ENCODE measurements around the gene CORO7.

- no peak for TF ChIP-seq CTCF (IDR thresholded peaks at IDR 0.05; ENCODE audit: low read depth, low read length)
- no peak for TF ChIP-seq POLR2A (IDR thresholded peaks at IDR 0.05; ENCODE audit: extremely low read depth, insufficient read length)
- no peak for TF ChIP-seq MAX (IDR thresholded peaks at IDR 0.05; ENCODE audit: low read depth, low read length)
Measured at GRCh38 chr16:4358236-4358635, 58.2 kb downstream of the CORO7 start.

Data from NB4 (cell line).